IPS-NIHi11 (cell line): ENCODE results near the gene SH3PXD2A.
A peak's percentile ranks its signal among the peaks of the same experiment; 100 is the strongest.
"Not testable (repeated sequence)": the region's sequence is repeated elsewhere in the genome, so short reads cannot be mapped to it uniquely, and the experiment has no call there.

Source experiments
- DNase-seq: peaks from one replicate; pipeline ENCODE4 v3.0.0; 2012; ENCODE audit warnings: mixed read lengths, low spot score

The SH3PXD2A gene

GRCh38 chr10:103765981-103766380, 89.4 kb downstream of the SH3PXD2A start:
- no peak for DNase-seq

GRCh38 chr10:103765168-103765567, 90.2 kb downstream of the SH3PXD2A start:
- DNase-seq: no peak

DNA sequence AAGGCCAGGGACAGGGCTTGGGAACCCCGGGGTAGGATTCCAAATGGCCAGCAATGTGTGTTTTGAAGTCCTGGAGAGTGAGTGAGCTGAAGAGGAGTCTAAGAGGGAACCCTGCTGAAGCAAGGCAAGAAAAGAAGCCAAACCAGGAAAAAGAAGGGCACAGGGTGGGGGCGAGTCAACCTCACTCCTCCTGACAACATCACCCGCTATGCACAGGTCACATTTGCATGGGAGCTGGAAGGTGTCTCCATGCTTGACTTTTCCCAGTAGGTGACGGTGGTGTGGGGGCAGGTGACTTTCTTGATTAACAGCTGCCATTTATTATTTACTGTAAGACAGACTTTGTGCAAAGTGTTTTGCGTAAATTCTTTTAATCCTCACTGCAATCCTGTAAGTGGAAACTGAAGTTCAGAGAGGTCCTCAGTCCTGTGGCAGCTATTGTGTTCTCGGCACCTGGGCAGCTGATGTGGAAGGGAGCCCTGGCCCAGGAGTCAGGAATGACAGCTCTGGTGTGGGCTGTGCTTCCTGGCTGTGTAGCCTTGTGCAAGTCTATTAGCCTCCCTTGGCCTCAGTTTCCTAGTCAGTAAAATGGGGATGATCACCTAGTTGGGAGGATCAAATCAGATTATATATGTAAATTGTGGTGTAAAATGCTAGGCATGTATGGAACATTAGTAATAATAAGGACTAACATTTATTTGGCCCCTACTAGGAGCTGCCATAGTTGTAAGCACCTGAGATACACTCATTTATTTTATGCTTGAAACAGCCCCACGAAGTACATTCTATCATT, 90.9 kb downstream of the SH3PXD2A start:
- no peak for DNase-seq

GRCh38 chr10:103763374-103764202, 91.8 kb downstream of the SH3PXD2A start:
- no peak for DNase-seq

- DNase-seq: no peak
Measured at GRCh38 chr10:103762916-103763315, 92.5 kb downstream of the SH3PXD2A start.

GRCh38 chr10:103762162-103762561, 93.2 kb downstream of the SH3PXD2A start:
- DNase-seq: no peak

DNA sequence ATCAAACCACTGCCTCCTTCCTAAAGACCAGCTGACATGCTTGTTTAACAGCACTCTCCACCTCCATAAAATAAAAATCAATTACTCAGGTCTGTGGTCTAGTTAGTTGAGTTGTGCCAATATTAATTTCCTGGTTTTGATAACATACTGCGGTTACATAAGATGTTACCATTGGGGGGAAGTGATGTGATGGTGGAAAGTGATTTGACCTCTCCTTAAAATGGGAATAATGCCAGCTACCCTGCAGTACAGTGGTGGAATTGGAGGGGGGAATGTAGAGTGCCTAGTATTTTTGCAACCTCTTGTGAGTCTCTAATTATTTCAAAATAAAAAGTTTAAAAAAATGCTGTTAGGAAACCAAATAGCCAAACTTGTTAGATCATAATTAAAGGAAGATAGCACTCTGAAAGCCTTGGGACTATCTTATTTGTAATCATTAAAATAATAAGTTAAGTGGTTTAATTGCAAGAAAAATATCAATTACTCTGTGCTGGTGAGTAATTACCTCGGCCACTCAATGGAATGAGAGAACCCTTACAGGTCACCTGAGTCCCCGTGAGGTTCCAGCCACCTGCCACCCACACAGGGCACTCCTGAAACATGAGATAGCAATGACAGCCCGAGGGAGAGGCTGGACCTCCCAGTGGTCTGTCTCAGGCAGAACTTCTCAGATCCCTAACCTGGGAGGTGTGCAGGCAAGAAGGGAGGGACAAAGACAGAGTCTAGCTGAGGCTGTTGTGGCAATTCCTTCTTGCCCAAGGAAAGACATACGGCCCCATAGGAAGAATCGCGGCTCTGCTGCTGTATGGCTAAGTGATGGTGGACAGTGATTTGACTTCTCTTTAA, 94.1 kb downstream of the SH3PXD2A start:
- DNase-seq: peak; percentile 43

DNA sequence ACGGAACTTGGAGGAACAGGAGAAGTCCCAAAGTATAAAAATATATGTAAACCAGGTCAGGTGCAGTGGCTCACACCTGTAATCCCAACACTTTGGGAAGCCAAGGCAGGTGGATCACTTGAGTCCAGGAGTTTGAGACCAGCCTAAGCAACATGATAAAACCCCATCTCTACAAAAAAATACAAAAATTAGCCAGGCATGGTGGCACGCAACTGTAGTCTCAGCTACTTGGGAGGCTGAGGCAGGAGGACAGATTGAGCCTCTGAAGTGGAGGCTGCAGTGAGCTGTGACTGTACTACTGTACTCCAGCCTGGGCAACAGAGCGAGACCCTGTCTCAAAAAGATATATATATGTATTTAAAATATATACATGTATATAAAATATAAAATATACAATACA, 95.1 kb downstream of the SH3PXD2A start:
- DNase-seq: not testable (repeated sequence)

- no peak for DNase-seq
Measured at GRCh38 chr10:103759100-103759781, 96.1 kb downstream of the SH3PXD2A start.

DNA sequence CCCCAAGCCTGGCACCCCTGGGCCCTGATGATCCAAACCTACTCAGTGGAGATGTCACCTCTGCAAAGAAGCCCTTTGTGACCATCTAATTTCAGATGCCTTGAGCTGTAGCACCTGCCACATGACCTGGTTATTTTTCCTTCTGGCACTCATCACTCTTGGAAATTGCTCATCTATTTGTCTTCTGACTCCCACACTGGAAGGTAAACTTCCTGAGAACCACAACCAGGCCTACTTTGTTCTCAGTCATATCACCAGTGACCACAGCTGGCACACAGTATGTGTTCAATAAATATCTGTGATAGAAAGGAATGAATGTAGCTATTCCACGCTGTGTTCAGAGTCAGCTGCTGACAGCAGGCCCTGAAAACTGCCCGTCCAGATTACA, 97.1 kb downstream of the SH3PXD2A start:
- no peak for DNase-seq

- peak; percentile 68 for DNase-seq
Measured at GRCh38 chr10:103757531-103758293, 97.7 kb downstream of the SH3PXD2A start.

GRCh38 chr10:103756277-103756869, 99.0 kb downstream of the SH3PXD2A start:
- DNase-seq: no peak

DNA sequence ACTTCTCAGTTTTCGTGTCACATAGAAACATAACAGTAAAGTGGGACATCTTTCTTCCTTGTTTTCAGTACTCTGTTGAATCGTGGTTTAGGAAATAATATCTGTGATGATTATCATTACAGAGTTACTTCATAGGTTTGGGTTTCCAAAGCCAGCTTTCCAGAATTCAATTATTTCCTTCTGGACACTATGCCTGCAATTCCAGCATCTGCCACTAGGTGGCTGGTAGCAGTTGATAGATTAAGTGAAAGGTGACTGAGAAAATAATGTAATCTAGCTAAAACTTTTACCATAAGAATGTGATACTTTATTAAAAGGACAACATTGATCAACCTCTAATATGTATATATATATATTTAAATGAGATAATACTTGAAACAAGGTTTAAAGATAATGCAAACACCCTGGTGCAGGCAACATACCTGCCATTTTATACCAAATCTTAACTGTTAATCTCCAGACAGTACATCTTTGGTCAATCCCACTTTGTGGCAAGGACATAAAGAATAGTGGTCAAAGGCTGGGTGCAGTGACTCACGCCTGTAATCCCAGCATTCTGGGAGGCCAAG, 102.6 kb downstream of the SH3PXD2A start:
- peak; percentile 53 for DNase-seq

GRCh38 chr10:103751667-103752290, 103.6 kb downstream of the SH3PXD2A start:
- no peak for DNase-seq

DNA sequence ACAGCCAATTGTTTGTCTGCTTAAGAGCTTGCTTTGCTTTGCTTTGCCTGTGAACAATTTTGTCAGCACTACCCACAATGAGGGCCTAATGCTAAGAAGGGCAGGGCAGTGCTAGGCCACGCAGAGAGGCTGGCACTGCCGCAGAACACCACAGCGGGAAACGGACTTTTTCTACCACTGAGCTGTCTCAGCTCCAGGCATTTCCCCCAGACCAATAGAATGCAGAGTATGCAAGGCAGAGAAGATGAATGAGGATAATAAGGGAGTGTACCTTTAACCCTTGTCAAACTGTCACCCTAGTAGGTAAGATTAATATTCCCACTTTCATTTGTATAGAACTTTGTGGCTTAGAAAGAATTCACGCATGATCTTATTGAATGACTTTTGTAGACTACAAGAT, 104.5 kb downstream of the SH3PXD2A start:
- DNase-seq: no peak

DNA sequence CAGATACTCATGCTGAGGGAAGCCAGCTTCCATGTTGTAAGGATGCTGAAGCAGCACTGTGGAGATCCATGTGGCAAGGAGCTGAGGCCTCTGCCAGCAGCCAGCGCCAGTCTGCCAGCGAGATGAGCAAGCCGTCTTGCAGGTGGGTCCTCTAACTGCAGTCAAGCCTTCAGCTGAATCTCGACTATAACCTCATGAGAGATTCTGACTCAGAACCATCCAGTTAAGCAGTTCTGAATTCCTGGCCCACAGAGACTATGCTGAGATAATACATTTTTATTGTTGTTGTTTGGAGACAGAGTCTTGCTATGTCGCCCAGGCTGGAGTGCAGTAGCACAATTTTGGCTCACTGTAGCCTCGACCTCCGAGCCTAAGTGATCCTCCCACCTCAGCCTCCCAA, 105.6 kb downstream of the SH3PXD2A start:
- no peak for DNase-seq

DNA sequence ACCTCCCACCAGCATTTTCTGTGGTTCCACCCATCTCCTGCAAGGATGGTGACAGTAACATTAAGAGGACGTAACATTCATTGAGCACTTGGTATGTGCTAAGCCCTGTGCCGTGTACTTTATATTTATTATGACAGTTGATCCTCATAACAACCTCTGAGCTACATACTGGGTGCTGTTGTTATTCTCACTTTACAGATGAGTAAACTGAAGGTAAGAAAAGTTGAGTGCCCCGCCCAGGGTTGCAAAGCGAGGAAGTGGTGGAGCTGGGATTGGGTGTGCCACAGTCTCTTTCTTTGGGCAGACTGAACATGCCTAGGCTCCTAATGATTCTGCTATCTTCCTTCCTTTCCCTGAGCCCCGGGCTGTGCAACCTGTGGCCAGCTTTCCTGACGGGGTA, 107.4 kb downstream of the SH3PXD2A start:
- no peak for DNase-seq

DNA sequence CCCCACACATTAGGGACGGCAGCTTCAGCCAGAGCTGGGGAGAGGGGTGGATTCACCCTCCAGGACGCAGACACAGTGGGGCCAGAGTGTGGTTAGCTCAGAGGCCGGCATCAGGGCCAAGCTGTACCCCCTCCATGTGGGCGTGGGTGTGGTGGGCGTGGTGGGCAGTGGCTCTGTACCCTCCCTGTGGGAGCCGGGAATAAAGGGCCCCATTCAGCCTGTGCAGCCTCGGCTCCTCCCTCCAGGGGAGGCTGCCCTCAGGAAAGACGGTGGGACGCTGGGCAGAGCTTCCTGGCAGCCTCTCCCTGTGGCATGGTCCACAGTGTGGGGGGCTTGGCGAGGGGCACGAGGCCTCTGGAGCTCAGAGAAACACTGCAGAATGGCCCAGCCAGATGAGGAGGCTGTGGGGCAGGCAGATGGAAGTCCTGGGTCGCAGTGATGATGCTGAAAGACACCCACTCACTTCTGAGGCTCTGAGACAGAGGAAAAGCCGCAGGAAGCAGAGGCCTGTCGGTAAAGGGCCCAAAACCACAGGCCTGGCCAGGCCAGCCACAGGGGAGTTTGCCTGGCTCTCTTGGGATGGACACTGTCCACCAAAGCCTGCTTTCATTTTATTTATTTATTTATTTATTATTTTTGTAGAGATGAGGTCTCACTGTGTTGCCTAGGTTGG, 108.0 kb downstream of the SH3PXD2A start:
- no peak for DNase-seq

DNA sequence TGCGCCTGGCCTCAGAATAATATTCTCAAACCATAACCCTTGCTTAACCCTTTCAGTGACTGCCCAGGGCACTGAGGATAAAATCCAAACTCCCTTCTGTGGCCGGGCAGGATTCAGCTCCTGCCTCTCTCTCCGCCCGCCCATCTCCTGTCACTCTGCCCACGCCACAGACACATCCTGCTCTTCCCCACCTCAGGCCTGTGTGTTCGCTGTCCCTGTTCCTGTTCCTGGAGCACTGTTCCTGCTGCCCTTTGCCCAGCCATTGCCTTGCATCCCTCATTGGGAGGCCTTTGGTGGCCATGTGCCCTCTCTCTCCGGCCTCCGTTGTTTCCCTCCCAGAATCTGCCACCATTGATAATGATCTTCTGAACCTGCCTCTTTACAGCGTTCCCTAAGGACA, 108.8 kb downstream of the SH3PXD2A start:
- DNase-seq: no peak
